Mesenchymal stem cell (in vitro differentiated cells and primary cell): Measurements from ENCODE around the gene GNG7.

Experiments used
- DNase-seq: peaks from one replicate; pipeline ENCODE4 v3.0.0-alpha.2; 2013
- H2AFZ ChIP-seq: one replicate; pipeline ENCODE4 v1.6.1; 2013; ENCODE audit warnings: low read depth, mild to moderate bottlenecking, control low read depth, inconsistent platforms, low read length, moderate library complexity
- H2AK5ac ChIP-seq: 2 replicates; pipeline ENCODE4 v1.6.1; 2013; ENCODE audit warnings: low read length, moderate library complexity, mild to moderate bottlenecking, inconsistent platforms; ENCODE audit not compliant: severe bottlenecking
- H2BK120ac ChIP-seq: one replicate; pipeline ENCODE4 v1.6.1; 2013; ENCODE audit warnings: low read depth, mild to moderate bottlenecking, inconsistent platforms, low read length, moderate library complexity
- H2BK12ac ChIP-seq, 2 experiments: one replicate each; pipeline ENCODE4 v1.6.1; 2013; ENCODE audit warnings: inconsistent platforms in 2 of 2, low read length in 2 of 2, mild to moderate bottlenecking in 2 of 2, moderate library complexity in 2 of 2, control low read depth in 1 of 2
- H2BK15ac ChIP-seq: one replicate; pipeline ENCODE4 v1.6.1; 2013; ENCODE audit warnings: mild to moderate bottlenecking, low read depth, inconsistent platforms; ENCODE audit not compliant: poor library complexity, severe bottlenecking
- H2BK5ac ChIP-seq: 2 replicates; pipeline ENCODE4 v1.6.1; 2013; ENCODE audit warnings: low read depth, mild to moderate bottlenecking, low read length, control low read depth, inconsistent platforms; ENCODE audit not compliant: poor library complexity, severe bottlenecking
- H3K14ac ChIP-seq, 2 experiments: one replicate each; pipeline ENCODE4 v1.6.1; 2013; ENCODE audit warnings: inconsistent platforms in 2 of 2, low read length in 2 of 2, control low read depth in 1 of 2, mild to moderate bottlenecking in 1 of 2, moderate library complexity in 1 of 2
- H3K18ac ChIP-seq, 2 experiments: one replicate each; pipeline ENCODE4 v1.6.1; 2013; ENCODE audit warnings: inconsistent platforms in 2 of 2, low read length in 2 of 2, control low read depth in 1 of 2, low read depth in 1 of 2, mild to moderate bottlenecking in 1 of 2
- H3K23ac ChIP-seq, 2 experiments: one replicate each; pipeline ENCODE4 v1.6.1; 2013; ENCODE audit warnings: inconsistent platforms in 2 of 2, low read length in 2 of 2, mild to moderate bottlenecking in 2 of 2, moderate library complexity in 2 of 2, control low read depth in 1 of 2
- H3K27ac ChIP-seq: 2 replicates; pipeline ENCODE4 v1.5.1; 2013; ENCODE audit warnings: mild to moderate bottlenecking, moderate library complexity, low read length, control low read depth, inconsistent platforms; ENCODE audit not compliant: poor library complexity, severe bottlenecking
- H3K27me3 ChIP-seq, 2 experiments: 2 replicates each; pipeline versions ENCODE4 v1.6.1 to v1.7.0; 2013; ENCODE audit warnings: low read length in 2 of 2, mild to moderate bottlenecking in 2 of 2, moderate library complexity in 2 of 2, control low read depth in 1 of 2, inconsistent platforms in 1 of 2; ENCODE audit not compliant: control insufficient read depth in 1 of 2, insufficient read depth in 1 of 2
- H3K36me3 ChIP-seq, 2 experiments: 2 replicates each; pipeline versions ENCODE4 v1.6.1 to v1.7.0; 2013; ENCODE audit warnings: low read length in 2 of 2, control low read depth in 1 of 2, inconsistent platforms in 1 of 2, low read depth in 1 of 2, mild to moderate bottlenecking in 1 of 2; ENCODE audit not compliant: insufficient read depth in 2 of 2, control insufficient read depth in 1 of 2
- H3K4ac ChIP-seq, 2 experiments: one replicate each; pipeline ENCODE4 v1.6.1; 2013; ENCODE audit warnings: inconsistent platforms in 2 of 2, low read length in 2 of 2, mild to moderate bottlenecking in 2 of 2, moderate library complexity in 2 of 2, control low read depth in 1 of 2, low read depth in 1 of 2
- H3K4me1 ChIP-seq: 2 replicates; pipeline ENCODE4 v1.6.1; 2013; ENCODE audit warnings: low read depth, low read length, control low read depth; ENCODE audit not compliant: control insufficient read depth, insufficient read depth
- H3K4me2 ChIP-seq: 2 replicates; pipeline ENCODE4 v1.6.1; 2013; ENCODE audit warnings: low read length, mild to moderate bottlenecking, inconsistent platforms; ENCODE audit not compliant: poor library complexity, severe bottlenecking
- H3K4me3 ChIP-seq, 2 experiments: 2 replicates each; pipeline versions ENCODE4 v1.5.1 to v1.7.0; 2013; ENCODE audit warnings: low read length in 2 of 2, mild to moderate bottlenecking in 2 of 2, control low read depth in 1 of 2, low read depth in 1 of 2; ENCODE audit not compliant: insufficient read depth in 1 of 2
- H3K79me1 ChIP-seq: replicated peaks from 2 replicates; pipeline ENCODE4 v1.6.1; 2013; ENCODE audit warnings: mild to moderate bottlenecking, control low read depth, low read length, inconsistent platforms; ENCODE audit not compliant: poor library complexity, severe bottlenecking
- H3K9ac ChIP-seq: 2 replicates; pipeline ENCODE4 v1.7.0; 2013; ENCODE audit warnings: mild to moderate bottlenecking, low read length, moderate library complexity
- H3K9me3 ChIP-seq: 2 replicates; pipeline ENCODE4 v1.7.0; 2013; ENCODE audit warnings: mild to moderate bottlenecking, low read length; ENCODE audit not compliant: control insufficient read depth
- H4K8ac ChIP-seq: one replicate; pipeline ENCODE4 v1.6.1; 2013; ENCODE audit warnings: inconsistent platforms, mild to moderate bottlenecking, low read length, moderate library complexity
- H4K91ac ChIP-seq: one replicate; pipeline ENCODE4 v1.6.1; 2013; ENCODE audit warnings: mild to moderate bottlenecking, low read length, inconsistent platforms
- WGBS: methylation state at CpG from one replicate; pipeline ENCODE4 v1.1.7; 2013; ENCODE audit warnings: mixed read lengths; 5-methylcytosine and 5-hydroxymethylcytosine counted together

The GNG7 gene

GRCh38 chr19:2728783-2729387, 26.4 kb upstream of the GNG7 start:
- 92% methylated on average over 20 of the region's 23 CpGs for WGBS

GRCh38 chr19:2727640-2727944, 25.1 kb upstream of the GNG7 start:
- Histone ChIP-seq H3K4ac (no peak overlapping the region), H2AK5ac (no peak overlapping the region), H3K79me1 (no peaks in the 10 kb centered on the region), H2AFZ (no peak overlapping the region), H3K4me2 (no peak overlapping the region), H2BK5ac (no peak overlapping the region), H2BK15ac (no peak overlapping the region), H4K91ac (no peak overlapping the region), H3K36me3 (peaks cover 0 to 15% of the 10 kb centered on the region in 2 experiments), H3K14ac (no peak overlapping the region), H3K4me1 (peaks cover 13% of the 10 kb centered on the region), H3K27ac (no peak overlapping the region), H4K8ac (no peak overlapping the region), H3K9me3 (no peaks in the 10 kb centered on the region), H2BK120ac (no peak overlapping the region), H3K23ac (no peak overlapping the region), H3K4me3 (no peak overlapping the region), H3K9ac (no peak overlapping the region), H3K18ac (no peak overlapping the region), H2BK12ac (no peak overlapping the region), H3K27me3 (peaks cover 22 to 31% of the 10 kb centered on the region in 2 experiments)
- 84% methylated on average over 16 of the region's 16 CpGs for WGBS
- no peak for DNase-seq

More at GRCh38 chr19:2728783-2729387, 26.4 kb upstream of the GNG7 start:
- H2BK5ac ChIP-seq: no peak overlapping the region
- H2BK15ac ChIP-seq: no peak overlapping the region
- peaks cover 3% of the 10 kb centered on the region for H3K4me1 ChIP-seq
- no peak overlapping the region for H3K4me3 ChIP-seq
- H3K4me2 ChIP-seq: no peak overlapping the region
- no peak for DNase-seq
- no peak overlapping the region for H3K27ac ChIP-seq
- H3K36me3 ChIP-seq: peaks cover 0 to 26% of the 10 kb centered on the region in 2 experiments
- peaks cover 22 to 25% of the 10 kb centered on the region in 2 experiments for H3K27me3 ChIP-seq
- no peak overlapping the region for H3K14ac ChIP-seq
- no peaks in the 10 kb centered on the region for H3K9me3 ChIP-seq
- no peak overlapping the region for H4K91ac ChIP-seq
- H3K18ac ChIP-seq: no peak overlapping the region
- no peak overlapping the region for H2AK5ac ChIP-seq
- H4K8ac ChIP-seq: no peak overlapping the region
- no peak overlapping the region for H3K4ac ChIP-seq
- H3K9ac ChIP-seq: no peak overlapping the region
- H3K23ac ChIP-seq: no peak overlapping the region
- no peak overlapping the region for H2BK12ac ChIP-seq
- H2AFZ ChIP-seq: no peak overlapping the region
- H3K79me1 ChIP-seq: no peaks in the 10 kb centered on the region
- H2BK120ac ChIP-seq: no peak overlapping the region

- Histone ChIP-seq H2BK120ac (no peak overlapping the region), H3K4me1 (peaks cover 17% of the 10 kb centered on the region), H2AK5ac (no peak overlapping the region), H3K36me3 (peaks cover 0 to 10% of the 10 kb centered on the region in 2 experiments), H3K4me2 (no peak overlapping the region), H3K9me3 (no peaks in the 10 kb centered on the region), H3K27me3 (peaks cover 22 to 37% of the 10 kb centered on the region in 2 experiments), H4K8ac (no peak overlapping the region), H2AFZ (no peak overlapping the region), H2BK5ac (no peak overlapping the region), H3K18ac (no peak overlapping the region), H3K79me1 (no peaks in the 10 kb centered on the region), H3K23ac (no peak overlapping the region), H2BK15ac (no peak overlapping the region), H4K91ac (no peak overlapping the region), H3K14ac (no peak overlapping the region), H3K4me3 (no peak overlapping the region), H3K27ac (no peak overlapping the region), H3K9ac (no peak overlapping the region), H2BK12ac (no peak overlapping the region), H3K4ac (no peak overlapping the region)
- DNase-seq: no peak
- 65% methylated on average over 23 of the region's 26 CpGs for WGBS
These were observed 24.6 kb upstream of the GNG7 start for GRCh38 chr19:2726904-2727639.

GRCh38 chr19:2726160-2726855, 23.8 kb upstream of the GNG7 start:
- 84% methylated on average over 15 of the region's 15 CpGs for WGBS
- H3K23ac ChIP-seq: no peak overlapping the region

More at GRCh38 chr19:2726160-2726855, 23.8 kb upstream of the GNG7 start:
- no peaks in the 10 kb centered on the region for H3K9me3 ChIP-seq
- H3K27ac ChIP-seq: no peak overlapping the region
- H4K91ac ChIP-seq: no peak overlapping the region
- H4K8ac ChIP-seq: no peak overlapping the region
- no peaks in the 10 kb centered on the region for H3K79me1 ChIP-seq
- H3K4me3 ChIP-seq: no peak overlapping the region
- no peak overlapping the region for H3K18ac ChIP-seq
- no peak overlapping the region for H2BK15ac ChIP-seq
- no peak overlapping the region for H2AFZ ChIP-seq
- H3K9ac ChIP-seq: no peak overlapping the region
- peaks cover 0 to 3% of the 10 kb centered on the region in 2 experiments for H3K36me3 ChIP-seq
- H2BK120ac ChIP-seq: no peak overlapping the region
- DNase-seq: no peak
- H2BK5ac ChIP-seq: no peak overlapping the region
- no peak overlapping the region for H3K4ac ChIP-seq
- no peak overlapping the region for H2BK12ac ChIP-seq
- peaks cover 22 to 44% of the 10 kb centered on the region in 2 experiments for H3K27me3 ChIP-seq
- no peak overlapping the region for H3K14ac ChIP-seq
- H3K4me1 ChIP-seq: peaks cover 22% of the 10 kb centered on the region
- H3K4me2 ChIP-seq: no peak overlapping the region
- H2AK5ac ChIP-seq: no peak overlapping the region
